LNCaP clone FGC (cell line): ENCODE data around the gene HOXD3.

Experiments
- DNase-seq: peaks from one replicate; pipeline ENCODE4 v3.0.0-alpha.2; 2011; ENCODE audit warnings: low read depth
- H3K4me3 ChIP-seq: 2 replicates; pipeline ENCODE4 v1.5.1; 2011; ENCODE audit warnings: mild to moderate bottlenecking, low read depth, low read length, control low read depth
- TF ChIP-seq, protein P1 (sequence below): IDR thresholded peaks from 2 replicates; pipeline ENCODE4 v1.5.1; 2012; ENCODE audit warnings: mild to moderate bottlenecking; ENCODE audit not compliant: control insufficient read depth, insufficient read depth; ENCODE audit errors: extremely low read depth

Gene HOXD3

DNA sequence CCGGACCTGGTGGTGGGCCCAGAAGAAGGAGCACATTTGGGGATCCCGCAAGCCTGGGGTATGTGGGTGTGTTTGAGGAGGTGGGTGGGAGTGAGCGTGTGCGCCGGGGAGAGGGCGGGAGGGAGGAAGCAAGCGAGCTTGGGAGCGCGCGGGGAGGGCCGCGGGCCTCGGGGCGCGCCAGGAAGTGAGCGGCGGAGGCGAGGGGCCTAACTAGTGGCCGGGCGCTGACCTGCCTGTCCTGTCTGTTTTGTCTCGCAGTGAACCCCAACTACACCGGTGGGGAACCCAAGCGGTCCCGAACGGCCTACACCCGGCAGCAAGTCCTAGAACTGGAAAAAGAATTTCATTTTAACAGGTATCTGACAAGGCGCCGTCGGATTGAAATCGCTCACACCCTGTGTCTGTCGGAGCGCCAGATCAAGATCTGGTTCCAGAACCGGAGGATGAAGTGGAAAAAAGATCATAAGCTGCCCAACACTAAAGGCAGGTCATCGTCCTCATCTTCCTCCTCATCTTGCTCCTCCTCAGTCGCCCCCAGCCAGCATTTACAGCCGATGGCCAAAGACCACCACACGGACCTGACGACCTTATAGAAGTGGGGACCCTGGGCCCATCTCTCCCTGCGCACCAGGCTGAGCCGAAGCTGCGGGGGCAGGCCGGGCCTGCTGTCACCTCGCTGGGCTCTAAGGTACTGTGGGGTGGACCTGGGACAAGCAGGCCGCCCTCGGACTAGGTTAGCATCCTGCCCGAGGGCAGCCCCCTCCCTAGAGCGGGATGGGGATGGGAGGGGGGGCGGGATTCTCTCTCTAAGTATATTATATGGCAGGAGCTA is 4.5 kb upstream of the HOXD3 start:
- DNase-seq, result no peak
- H3K4me3 ChIP-seq, result no peak overlapping the region
- TF ChIP-seq, protein P1, sequence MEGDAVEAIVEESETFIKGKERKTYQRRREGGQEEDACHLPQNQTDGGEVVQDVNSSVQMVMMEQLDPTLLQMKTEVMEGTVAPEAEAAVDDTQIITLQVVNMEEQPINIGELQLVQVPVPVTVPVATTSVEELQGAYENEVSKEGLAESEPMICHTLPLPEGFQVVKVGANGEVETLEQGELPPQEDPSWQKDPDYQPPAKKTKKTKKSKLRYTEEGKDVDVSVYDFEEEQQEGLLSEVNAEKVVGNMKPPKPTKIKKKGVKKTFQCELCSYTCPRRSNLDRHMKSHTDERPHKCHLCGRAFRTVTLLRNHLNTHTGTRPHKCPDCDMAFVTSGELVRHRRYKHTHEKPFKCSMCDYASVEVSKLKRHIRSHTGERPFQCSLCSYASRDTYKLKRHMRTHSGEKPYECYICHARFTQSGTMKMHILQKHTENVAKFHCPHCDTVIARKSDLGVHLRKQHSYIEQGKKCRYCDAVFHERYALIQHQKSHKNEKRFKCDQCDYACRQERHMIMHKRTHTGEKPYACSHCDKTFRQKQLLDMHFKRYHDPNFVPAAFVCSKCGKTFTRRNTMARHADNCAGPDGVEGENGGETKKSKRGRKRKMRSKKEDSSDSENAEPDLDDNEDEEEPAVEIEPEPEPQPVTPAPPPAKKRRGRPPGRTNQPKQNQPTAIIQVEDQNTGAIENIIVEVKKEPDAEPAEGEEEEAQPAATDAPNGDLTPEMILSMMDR, result no peak

DNA sequence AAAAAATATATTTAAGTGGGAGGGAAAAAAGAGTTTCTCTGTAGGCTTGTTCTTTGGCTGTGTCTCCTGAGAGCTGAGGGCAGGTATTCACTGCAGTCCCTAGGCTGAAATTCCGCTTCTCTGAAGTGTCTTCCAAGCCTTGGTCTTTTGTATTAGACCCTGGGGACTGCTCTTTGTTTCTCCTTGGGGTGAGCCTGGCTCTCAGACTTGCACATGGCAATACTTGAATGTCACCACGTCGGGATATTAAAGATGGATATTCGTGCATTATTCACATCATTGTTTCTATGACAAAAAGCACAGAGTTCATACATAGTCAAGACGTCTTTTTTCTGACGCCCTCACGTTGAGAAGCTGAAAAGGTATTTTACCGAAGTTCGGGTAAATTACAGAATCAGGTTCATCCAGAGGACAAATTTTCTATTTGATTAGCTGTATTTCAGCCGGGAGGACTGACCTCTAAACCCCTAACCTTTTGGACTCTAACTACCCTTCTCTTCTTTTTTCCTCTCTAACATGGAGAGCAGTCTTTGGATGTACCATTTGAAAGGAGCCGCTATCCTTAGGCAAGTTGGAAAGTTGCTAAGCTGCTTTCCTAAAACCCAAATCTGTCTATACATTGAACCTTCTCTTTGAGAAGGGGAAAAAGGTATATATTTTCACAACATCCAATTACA is 2.4 kb upstream of the HOXD3 start:
- TF ChIP-seq, protein P1, result no peak
- no peak for DNase-seq
- H3K4me3 ChIP-seq, result no peak overlapping the region

DNA sequence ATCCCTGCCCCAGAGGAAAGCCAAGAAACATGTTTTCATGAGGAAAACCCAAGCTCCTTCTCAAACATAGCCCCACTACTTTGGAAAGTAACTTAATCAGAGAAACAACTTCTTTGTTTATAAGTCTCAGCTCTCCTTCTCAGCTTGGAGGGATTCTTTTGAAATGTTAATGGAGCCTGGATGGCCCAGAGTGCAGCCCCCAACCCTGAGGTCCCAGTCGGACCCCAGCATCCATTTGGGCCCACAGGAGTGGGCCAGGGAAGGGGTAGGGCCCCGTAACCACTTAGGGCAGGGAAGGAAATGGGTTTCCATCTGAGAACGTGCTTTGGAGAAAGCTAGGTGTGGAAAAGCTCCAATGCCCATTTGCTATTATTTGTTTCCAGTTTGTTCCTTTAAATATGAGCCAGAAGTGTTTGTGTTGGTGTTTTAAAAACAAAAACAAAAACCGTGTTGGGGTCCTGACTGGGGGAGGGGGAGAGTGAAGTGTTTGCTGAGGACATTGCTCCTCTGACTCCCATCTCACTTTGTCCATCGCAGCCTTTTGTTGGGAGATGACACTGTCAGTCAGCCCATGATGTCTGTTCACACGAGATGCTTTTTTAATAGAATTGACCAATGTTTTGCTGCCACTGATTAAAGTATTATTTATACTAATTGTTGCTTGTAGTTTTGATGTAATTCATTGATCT is 1.6 kb upstream of the HOXD3 start:
- TF ChIP-seq, protein P1, result no peak
- no peak for DNase-seq
- H3K4me3 ChIP-seq, result no peak overlapping the region

DNA sequence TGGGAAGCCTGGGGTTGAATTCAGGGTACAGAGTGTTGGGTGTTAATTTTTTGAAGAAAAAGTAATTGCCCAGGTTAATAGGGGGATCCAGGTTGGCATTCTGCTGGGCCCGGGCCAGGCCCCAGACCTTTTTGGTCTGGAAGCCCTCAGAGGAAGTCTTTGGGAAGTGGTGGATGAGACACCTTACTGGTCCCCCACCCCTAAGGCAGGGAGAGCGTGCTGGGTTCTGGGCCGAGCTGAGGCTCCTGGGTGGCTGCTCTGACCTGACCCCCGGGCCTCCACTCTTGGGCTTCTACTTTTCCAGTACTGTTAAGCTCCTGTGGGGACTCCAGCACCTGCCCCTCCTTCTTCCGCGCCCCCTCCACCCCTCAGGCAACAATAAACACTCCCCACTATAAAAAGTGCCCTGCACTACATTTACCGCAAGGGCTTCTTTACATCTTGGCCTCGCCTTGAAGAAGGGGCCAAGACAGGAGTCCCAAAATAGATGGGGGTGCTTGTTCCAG is 753 bp upstream of the HOXD3 start:
- TF ChIP-seq, protein P1, result no peak
- H3K4me3 ChIP-seq, result no peak overlapping the region
- no peak for DNase-seq

DNA sequence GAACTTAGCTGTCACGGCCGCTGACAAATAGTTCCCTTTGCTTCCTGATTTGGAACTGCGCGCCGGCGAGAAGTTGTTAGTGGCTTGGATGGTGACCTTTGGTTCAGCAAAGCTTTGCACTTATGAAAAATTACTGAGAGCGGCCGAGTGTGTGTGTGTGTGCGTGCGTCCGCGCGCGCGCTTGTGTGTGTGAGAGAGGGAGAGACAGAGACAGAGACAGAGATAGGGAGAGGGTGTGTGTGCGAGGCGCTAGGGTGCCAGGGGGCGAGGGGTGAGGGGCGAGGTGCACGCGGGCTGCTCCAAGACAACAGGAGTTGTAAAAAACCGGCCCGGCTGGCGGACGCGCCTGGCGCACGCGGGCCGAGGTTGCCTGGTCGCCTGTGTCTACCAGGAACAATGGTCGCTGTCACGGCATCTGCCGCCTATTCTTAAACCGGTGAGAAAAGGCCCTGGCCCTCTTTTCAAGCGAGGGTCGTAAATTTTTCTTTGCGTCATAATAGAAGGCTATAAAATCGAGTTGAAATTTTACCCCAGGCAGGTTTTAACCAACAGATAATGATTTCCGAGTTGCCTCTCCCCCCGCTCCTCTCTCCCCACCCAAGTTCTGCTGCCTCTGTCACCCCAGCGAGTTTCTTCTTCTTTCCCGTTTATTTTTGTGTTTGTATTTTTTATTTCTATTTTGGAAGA is 535 bp downstream of the HOXD3 start:
- TF ChIP-seq, protein P1, result no peak
- no peak overlapping the region for H3K4me3 ChIP-seq
- no peak for DNase-seq

DNA sequence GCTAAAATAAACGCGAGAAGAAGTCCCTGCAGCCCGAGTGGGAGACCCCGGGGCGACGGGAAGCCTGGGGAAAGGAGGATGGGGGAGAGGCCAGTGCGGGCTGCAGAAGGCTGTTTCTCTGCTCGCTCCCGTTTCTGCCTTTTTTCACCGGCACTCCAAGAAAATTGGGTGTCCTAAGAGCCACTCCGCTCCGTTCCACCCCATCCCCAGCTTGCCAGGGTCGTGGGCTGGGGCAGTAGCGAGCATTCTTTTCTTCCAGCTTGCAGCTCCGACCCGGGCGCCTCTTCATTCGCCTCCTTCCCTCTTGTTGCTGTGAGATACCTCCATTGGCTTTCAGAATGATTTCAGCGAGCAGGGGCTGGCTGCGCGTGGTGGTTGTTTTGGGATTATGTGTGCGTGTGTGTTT is 1.1 kb downstream of the HOXD3 start:
- TF ChIP-seq, protein P1, result no peak
- no peak overlapping the region for H3K4me3 ChIP-seq
- no peak for DNase-seq
